NCI-H524 (cell line): ENCODE measurements around the gene PGPEP1.
"Not testable (repeated sequence)": the region's sequence is repeated elsewhere in the genome, so short reads cannot be mapped to it uniquely, and the experiment has no call there.

Source experiments
- DNase-seq, 2 experiments: peaks; one replicate each; lab custom pipeline; 2025; lab: John Stamatoyannopoulos, UW

Gene PGPEP1

DNA sequence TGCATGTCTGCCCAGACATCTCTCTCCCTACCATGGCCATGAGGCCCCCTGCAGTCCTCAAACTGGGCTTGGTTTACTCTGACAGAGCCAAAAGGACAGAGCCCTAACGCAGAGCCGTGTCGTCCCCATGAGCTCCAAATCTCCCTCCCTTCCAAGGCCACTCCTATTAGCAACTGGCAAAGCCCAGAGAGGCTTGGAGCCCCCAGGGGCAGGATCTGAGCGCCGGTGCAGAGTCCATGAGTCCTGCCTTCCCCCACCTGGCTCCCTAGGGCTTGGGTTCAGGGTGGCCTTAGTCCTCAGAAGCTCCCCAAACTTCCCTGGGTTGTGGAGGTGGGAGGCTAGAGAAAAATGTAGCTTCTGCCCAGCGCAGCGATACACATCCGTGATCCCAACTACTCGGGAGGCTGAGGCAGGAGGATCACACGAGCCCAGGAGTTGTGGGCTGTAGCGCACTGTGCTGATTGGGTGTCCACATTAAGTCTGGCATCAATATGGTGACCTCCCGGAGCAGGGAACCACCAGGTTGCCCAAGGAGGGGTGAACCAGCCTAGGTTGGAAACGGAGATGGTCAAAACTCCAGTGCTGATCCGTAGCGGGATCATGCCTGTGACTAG is 7.4 kb upstream of the PGPEP1 start:
- no peak for DNase-seq

- DNase-seq: no peak
Measured at GRCh38 chr19:18333680-18334079, 6.7 kb upstream of the PGPEP1 start.

DNA sequence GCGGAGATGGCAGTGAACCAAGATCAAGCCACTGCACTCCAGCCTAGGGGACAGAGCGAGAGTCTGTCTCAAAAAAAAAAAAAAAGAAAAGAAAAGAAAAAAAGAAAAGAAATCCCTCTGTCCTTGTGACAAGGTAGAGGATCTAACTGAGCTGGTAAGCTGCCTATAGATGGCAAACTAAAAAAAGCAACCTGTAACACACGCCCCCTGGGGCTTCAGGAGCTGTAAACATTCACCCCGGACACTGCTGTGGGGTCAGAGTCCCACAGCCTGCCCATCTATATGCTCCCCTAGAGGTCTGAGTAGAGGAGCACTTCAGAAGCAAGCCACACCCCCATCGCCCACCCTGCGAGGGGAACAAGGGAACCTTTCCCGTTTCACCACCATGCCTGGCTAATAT is 4.3 kb upstream of the PGPEP1 start:
- no peak for DNase-seq

DNA sequence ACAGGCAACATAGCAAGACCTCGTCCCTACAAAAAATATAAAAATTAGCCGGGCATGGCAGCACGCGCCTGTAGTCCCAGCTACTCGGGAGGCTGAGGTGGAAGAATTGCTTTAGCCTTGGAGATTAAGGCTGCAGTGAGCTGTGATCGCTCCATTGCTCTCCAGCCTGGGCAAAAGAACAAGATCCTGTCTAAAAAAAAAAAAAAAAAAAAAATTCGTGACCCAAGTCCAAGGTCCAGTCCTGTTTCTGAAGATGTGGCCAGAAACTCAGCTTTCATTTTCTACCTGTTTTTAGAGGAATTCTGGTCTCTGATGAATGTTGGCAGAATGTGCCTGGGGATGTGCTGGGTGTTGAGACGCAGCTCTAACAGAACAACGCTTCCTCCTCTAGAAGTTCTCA is 1.9 kb upstream of the PGPEP1 start:
- DNase-seq: no peak

GRCh38 chr19:18339723-18340122 is 675 bp upstream of the PGPEP1 start:
- DNase-seq: peak; percentile 21 to 55

DNA sequence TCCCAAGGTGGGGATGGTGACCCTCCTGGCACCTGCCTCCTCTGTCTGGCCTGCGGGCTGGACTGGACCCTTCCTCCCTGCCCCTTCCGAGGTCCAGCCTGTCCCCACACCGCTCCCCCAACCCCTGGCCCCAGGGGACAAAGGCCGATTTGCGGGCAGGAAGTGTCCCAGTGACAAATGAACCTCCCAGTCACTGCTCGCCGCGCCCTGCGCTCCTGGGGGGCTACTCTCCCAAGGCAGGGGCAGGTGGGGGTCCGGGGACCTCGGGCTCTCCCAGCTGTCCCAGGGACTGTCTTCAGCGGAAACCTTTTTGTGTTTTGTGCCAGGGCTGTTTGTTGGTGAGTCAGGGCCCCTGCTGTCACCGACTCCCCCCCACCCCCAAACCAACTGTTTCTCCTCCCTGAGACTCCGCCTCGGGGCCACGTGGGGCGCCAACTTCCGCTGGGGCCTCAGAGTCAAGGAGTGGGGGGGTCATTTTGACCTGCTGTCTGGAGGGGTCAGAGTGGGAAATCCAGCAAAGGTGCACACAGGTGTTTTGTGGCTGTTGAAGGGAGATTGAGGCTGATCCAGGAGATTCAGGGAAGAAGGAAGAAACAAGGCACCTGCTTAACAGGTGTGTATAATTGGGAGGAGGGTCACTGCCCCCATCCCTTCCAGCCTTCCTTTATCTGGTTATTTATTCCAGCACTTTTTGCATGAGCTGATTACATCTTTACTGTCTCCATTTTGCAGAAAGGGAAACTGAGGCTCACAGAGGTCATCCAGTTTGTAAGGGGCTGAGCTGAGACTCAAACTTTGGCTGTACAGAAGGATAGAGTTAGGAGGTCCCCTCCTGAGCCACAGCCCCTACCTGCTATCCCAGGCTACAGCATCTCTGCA is 831 bp downstream of the PGPEP1 start:
- DNase-seq: peak; percentile 22 to 71

DNA sequence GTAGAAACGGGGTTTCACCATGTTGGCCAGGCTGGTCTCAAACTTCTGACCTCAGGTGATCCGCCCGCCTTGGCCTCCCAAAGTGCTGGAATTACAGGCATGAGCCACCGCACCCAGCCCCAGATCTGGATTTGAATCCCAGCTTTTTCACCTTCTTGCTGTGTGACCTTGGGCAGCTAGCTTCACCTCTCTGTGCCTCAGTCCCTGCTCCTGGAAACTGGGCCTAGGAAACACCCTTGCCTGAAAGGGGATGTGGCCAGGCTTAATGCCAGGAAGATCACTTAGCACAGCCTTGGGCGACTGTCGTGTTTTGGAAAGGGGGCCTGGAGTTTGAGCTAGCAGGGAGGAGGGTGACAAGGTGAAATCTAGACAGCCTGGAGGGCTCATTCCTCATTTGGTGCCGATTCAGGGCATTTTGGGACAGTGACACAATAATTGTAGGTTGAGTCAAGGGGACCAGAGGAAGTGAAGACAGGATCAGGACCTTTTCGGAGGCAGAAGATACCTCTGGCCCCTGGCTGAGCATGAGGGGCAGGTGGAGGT is 1.8 kb downstream of the PGPEP1 start:
- DNase-seq: no peak

DNA sequence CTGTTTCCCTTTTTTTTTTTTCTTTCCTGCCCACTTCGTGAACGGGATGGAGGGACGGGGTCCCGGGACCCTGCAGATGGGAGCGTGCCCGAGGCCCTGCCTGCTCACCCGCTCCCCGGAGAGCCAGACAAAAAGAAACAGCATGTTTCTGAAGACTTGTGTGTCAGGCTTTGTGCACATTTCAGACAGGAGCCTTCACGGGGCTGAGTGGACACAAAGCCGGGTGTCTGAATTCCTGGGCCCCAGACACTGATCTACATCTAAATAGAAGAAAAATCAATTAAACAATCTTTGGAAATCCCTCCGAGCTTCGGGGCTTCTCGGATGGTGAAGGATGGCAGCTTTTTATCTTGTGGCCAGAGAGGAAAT is 4.2 kb downstream of the PGPEP1 start:
- DNase-seq: no peak

GRCh38 chr19:18345296-18345695 is 4.9 kb downstream of the PGPEP1 start:
- DNase-seq: no peak

- DNase-seq: no peak
Measured at GRCh38 chr19:18346091-18346490, 5.7 kb downstream of the PGPEP1 start.

GRCh38 chr19:18348171-18348570 is 7.8 kb downstream of the PGPEP1 start:
- DNase-seq: no peak

GRCh38 chr19:18348818-18349339 is 8.5 kb downstream of the PGPEP1 start:
- DNase-seq: not testable (repeated sequence)

DNA sequence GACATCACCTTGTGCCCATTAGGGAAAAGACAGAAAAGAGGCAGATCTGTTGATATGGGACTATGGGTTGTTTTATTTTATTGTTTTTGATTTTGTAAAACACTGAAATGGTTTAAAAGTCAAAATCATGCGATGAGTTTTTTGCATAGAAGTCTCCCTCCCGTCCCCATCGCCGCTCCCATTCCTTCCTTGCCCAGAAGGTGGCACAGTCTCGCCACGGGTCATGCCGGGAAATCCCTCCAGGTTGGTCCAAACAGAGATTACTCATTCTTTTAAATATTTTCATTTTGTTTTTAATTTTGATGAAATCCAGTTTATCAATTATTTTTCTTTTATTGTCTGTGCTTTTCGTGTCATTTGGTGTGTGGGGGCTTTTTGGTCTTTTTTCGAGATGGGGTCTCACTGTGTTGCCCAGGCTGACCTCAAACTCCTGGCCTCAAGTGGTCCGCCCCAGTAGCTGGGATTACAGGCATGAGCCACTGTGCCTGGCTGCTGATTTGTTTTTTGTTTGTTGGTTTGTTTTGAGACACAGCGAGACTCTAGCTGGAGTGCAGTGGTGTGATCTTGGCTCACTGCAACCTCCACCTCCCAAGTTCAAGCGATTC is 9.2 kb downstream of the PGPEP1 start:
- peak in 1 of 2 experiments; percentile 40 for DNase-seq

- no peak for DNase-seq
Measured at GRCh38 chr19:18350490-18350889, 10.1 kb downstream of the PGPEP1 start.

- no peak for DNase-seq
Measured at GRCh38 chr19:18351544-18351943, 11.1 kb downstream of the PGPEP1 start.

- no peak for DNase-seq
Measured at GRCh38 chr19:18353378-18354005, 13.1 kb downstream of the PGPEP1 start.

GRCh38 chr19:18354743-18355142 is 14.3 kb downstream of the PGPEP1 start:
- DNase-seq: not testable (repeated sequence)

DNA sequence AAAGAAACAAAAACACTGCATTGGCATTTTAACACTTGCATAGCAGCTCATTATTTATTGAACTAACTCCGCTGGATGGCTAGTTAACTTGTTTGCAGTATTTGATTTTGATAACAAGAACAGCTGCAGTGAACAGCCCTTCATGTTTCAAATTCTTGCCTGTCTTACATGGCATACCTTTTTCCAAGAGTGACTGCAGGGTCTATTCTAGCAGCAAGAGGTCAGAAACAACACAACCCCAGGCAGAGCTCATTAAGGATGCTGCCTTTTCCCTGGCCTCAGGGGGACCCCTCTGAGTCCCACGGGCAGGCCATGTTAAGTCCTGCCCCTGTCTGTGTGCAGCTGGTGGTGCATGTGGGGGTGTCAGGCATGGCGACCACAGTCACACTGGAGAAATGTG is 16.6 kb downstream of the PGPEP1 start:
- no peak for DNase-seq

DNA sequence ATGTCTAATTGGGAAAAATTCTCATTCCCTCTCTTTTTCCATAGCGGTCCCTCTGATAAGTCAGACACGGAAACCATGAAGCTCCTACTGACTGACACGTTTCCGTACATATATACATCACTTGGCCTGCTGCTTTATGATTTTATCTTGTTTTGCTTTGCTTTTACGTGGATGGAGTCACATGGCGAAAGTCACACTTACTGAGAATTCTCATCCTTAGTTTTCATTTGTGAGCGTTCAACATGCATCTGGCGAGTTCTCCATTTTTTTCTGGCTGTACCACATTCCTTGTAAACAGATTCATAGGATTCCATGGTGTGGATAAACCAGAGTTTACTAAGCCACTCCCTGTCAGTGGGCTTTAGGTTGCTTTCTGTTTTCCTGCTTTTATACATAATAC is 21.2 kb downstream of the PGPEP1 start:
- no peak for DNase-seq

DNA sequence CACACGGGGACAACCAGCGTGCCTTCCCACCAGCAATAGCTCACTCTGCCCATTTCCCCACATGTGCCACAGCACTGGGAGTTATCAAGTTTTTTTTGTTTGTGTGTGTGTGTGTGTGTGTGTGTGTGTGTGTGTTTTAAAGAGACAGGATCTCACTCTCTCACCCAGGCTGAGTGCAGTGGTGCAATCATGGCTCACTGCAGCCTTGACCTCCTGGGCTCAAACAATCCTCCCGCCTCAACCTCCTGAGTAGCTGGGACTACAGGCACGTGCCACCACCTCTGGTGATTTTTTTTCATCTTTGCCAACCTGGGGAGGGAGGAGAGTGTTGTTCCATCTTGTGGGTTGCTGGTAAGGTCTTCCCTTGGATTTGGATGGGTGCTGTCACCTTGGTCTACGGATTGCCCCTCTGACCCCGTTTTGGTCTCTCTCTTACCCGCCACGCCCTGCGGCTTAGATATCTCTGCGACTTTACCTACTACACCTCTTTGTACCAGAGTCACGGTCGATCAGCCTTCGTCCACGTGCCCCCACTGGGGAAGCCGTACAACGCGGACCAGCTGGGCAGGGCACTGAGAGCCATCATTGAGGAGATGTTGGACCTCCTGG is 22.6 kb downstream of the PGPEP1 start:
- no peak for DNase-seq

- no peak for DNase-seq
Measured at GRCh38 chr19:18363787-18364186, 23.4 kb downstream of the PGPEP1 start.
